Measurements from ENCODE around the gene SNAP47. TPM values are rescaled to one million over a fixed set of nuclear protein-coding genes. Genes with fewer than 3 reads are reported as not detected.

Gene SNAP47
- total and polyA plus RNA-seq, 3 experiments from 2014 or later: 27.0 to 47.4 (median 28.4) TPM

DNA sequence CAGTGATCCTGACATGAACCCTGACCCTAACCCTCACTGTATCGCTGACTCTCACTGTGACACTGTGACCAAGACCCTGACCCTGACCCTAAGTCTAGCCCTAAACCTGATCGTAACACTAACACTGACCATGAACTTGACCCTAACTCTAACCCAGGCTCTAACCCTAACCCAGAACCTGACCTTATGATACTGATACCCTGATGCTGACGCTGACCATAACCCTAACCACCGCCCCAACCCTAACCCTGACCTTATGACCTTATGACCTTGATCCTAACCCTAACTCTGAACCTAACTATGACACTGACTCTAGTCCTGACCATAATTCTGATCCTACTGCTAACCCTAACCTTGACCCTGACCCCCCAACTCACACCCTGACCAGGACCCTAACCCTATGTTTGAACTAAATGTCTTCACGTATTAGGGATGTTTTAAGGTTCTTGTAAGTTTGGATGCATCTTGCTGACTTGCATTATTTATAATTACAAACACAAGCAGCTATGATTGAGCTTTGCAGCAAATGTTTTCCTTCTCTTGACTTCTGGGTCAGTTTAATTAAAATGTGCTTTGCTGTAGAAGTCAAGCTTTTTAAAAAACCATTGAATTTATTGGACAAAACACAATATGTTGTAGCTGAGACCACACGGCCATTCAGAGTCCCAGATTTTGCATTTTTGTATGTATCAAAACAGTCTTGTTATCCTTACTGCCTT is 56.3 kb downstream of the SNAP47 start:
- H3K4me1 ChIP-seq (ENCODE audit: insufficient read depth, low read length): peaks cover 16% of the 10 kb centered on the region
- no peaks in the 10 kb centered on the region for H3K36me3 Mint-ChIP-seq
- ChIA-PET POLR2A (no interaction called here), CTCF (interaction anchor here (1.3 kb wide), 1 partner anchor 30 kb away, joined by 4 read pairs; no protein-coding TSS in a partner anchor)
- no peak overlapping the region for H3K4me3 ChIP-seq (ENCODE audit: low read length)
- no peak overlapping the region for H3K27ac ChIP-seq (ENCODE audit: low read depth, low read length)
- H3K27me3 Mint-ChIP-seq: peaks cover 0 to 5% of the 10 kb centered on the region in 2 donors
- no peak for DNase-seq
- peak overlapping the region in 4 of 8 donors; percentile 5 to 59 (median 36) for H3K27ac Mint-ChIP-seq
- no peaks in the 10 kb centered on the region for H3K27me3 ChIP-seq (ENCODE audit: insufficient read depth, low read length, poor library complexity, severe bottlenecking)
- H3K36me3 ChIP-seq (ENCODE audit: insufficient read depth, low read length): no peaks in the 10 kb centered on the region
- H3K4me3 Mint-ChIP-seq: peak overlapping the region in 2 of 7 donors; percentile 19 to 34
- H3K9me3 Mint-ChIP-seq: no peaks in the 10 kb centered on the region
- peaks cover 5 to 21% (median 14%) of the 10 kb centered on the region in 3 donors for H3K4me1 Mint-ChIP-seq
- H3K9me3 ChIP-seq (ENCODE audit: low read length): no peaks in the 10 kb centered on the region

- H3K27ac Mint-ChIP-seq: peak overlapping the region in 3 of 8 donors; percentile 10 to 58 (median 25)
- ChIA-PET CTCF (interaction anchor here (0.9 kb wide), 1 partner anchor 26 kb away, joined by 3 read pairs; no protein-coding TSS in a partner anchor), POLR2A (no interaction called here)
- H3K27me3 Mint-ChIP-seq: peaks cover 0 to 5% of the 10 kb centered on the region in 2 donors
- H3K4me1 Mint-ChIP-seq: peaks cover 0 to 14% (median 9%) of the 10 kb centered on the region in 3 donors
- no peak for DNase-seq
- Histone ChIP-seq H3K9me3 (ENCODE audit: low read length) (no peaks in the 10 kb centered on the region), H3K4me1 (ENCODE audit: insufficient read depth, low read length) (peaks cover 7% of the 10 kb centered on the region), H3K4me3 (ENCODE audit: low read length) (no peak overlapping the region), H3K27me3 (ENCODE audit: insufficient read depth, low read length, poor library complexity, severe bottlenecking) (no peaks in the 10 kb centered on the region), H3K36me3 (ENCODE audit: insufficient read depth, low read length) (no peaks in the 10 kb centered on the region), H3K27ac (ENCODE audit: low read depth, low read length) (no peak overlapping the region)
- no peaks in the 10 kb centered on the region for H3K36me3 Mint-ChIP-seq
- H3K4me3 Mint-ChIP-seq: no peak overlapping the region
- H3K9me3 Mint-ChIP-seq: no peaks in the 10 kb centered on the region
Observed at GRCh38 chr1:227792216-227793078, 57.2 kb downstream of the SNAP47 start.

DNA sequence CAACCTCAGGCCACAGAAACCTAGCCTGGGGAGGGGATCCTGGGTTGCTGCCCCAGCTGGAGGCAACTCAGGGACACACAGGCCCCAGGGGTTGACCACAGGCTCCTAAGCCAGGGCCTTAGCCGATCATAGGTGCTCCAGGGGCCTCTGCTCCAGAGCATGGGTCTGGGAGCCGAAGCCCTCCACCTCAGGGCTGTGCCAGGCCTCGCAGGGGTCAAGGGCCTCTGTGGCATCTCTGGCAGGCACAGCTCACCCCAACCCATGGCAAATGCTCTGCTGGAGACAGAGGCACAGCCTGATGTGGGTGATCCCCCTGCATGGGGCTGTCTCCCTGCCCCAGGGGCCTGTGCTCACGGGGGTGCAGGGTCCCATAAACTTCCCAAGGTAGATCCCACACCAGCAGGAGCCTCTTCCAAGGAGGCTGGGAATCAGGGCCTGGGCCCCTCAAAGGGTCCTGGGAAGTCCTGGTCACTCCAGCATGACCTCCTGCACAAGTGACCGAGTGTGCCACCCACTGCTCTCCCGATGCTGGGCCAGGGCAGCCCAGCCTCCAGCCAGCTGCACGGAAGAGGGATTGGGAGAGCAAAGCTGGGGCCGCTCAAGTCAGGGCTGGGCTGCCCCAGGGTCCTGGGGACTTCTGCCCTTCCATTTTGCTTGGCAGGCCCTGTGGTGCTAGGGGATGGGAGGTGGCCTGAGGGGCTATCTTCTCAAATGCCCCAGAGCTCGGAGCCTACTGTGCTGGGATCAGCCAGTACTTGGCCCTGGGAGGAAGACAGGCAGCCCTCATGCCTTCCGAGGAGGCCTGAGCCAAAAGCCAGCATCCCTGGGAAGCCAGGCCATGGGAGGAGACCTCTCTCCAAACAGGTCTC is 58.1 kb downstream of the SNAP47 start:
- CTCF ChIA-PET: interaction anchor here (0.9 kb wide), 1 partner anchor 27 kb away, joined by 3 read pairs; no protein-coding TSS in a partner anchor

GRCh38 chr1:227793948-227794816 is 58.9 kb downstream of the SNAP47 start:
- CTCF ChIA-PET: interaction anchor here (2.2 kb wide), 1 partner anchor 28 kb away, joined by 7 read pairs; no protein-coding TSS in a partner anchor
- Histone ChIP-seq H3K27ac (ENCODE audit: low read depth, low read length) (no peak overlapping the region), H3K9me3 (ENCODE audit: low read length) (no peaks in the 10 kb centered on the region), H3K27me3 (ENCODE audit: insufficient read depth, low read length, poor library complexity, severe bottlenecking) (no peaks in the 10 kb centered on the region), H3K4me1 (ENCODE audit: insufficient read depth, low read length) (peaks cover under 1% of the 10 kb centered on the region), H3K4me3 (ENCODE audit: low read length) (no peak overlapping the region), H3K36me3 (ENCODE audit: insufficient read depth, low read length) (no peaks in the 10 kb centered on the region)
- Mint-ChIP-seq H3K36me3 (no peaks in the 10 kb centered on the region), H3K4me1 (peaks cover 0 to 8% (median 4%) of the 10 kb centered on the region in 3 donors), H3K27ac (no peak overlapping the region), H3K4me3 (no peak overlapping the region), H3K27me3 (peaks cover 0 to 5% of the 10 kb centered on the region in 2 donors), H3K9me3 (no peaks in the 10 kb centered on the region)
- DNase-seq: no peak
- POLR2A ChIA-PET: no interaction called here

More for the DNA sequence above, 58.1 kb downstream of the SNAP47 start:
- H3K27ac Mint-ChIP-seq: peak overlapping the region in 1 of 8 donors; percentile 14
- H3K9me3 ChIP-seq (ENCODE audit: low read length): no peaks in the 10 kb centered on the region
- peaks cover 0 to 13% (median 8%) of the 10 kb centered on the region in 3 donors for H3K4me1 Mint-ChIP-seq
- no peak overlapping the region for H3K4me3 Mint-ChIP-seq
- no peaks in the 10 kb centered on the region for H3K36me3 ChIP-seq (ENCODE audit: insufficient read depth, low read length)
- H3K27me3 ChIP-seq (ENCODE audit: insufficient read depth, low read length, poor library complexity, severe bottlenecking): no peaks in the 10 kb centered on the region
- no peak overlapping the region for H3K27ac ChIP-seq (ENCODE audit: low read depth, low read length)
- H3K36me3 Mint-ChIP-seq: no peaks in the 10 kb centered on the region
- no peaks in the 10 kb centered on the region for H3K9me3 Mint-ChIP-seq
- no peak for DNase-seq
- peaks cover 6% of the 10 kb centered on the region for H3K4me1 ChIP-seq (ENCODE audit: insufficient read depth, low read length)
- no peak overlapping the region for H3K4me3 ChIP-seq (ENCODE audit: low read length)
- POLR2A ChIA-PET: no interaction called here
- peaks cover 0 to 5% of the 10 kb centered on the region in 2 donors for H3K27me3 Mint-ChIP-seq

DNA sequence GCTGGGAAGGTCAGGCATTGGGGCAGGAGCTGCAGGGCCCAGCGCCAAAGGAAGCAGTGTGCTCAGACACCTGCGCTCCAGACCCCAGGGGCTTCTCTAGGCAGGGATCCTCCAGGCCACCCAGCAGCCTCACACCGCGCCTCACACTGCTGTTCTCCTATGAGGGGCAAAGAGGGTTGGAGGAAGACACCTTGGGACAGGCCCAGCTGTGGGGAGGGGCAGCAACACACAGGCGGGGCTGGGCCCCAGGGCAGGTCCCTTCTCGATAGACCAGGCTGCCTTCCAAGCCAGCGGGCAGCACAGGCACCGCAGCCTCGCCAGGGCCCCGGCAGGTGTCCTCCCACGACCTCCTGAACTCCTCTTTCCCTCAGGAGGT is 59.6 kb downstream of the SNAP47 start:
- Histone ChIP-seq H3K27me3 (ENCODE audit: insufficient read depth, low read length, poor library complexity, severe bottlenecking) (no peaks in the 10 kb centered on the region), H3K36me3 (ENCODE audit: insufficient read depth, low read length) (no peaks in the 10 kb centered on the region), H3K27ac (ENCODE audit: low read depth, low read length) (no peak overlapping the region), H3K9me3 (ENCODE audit: low read length) (no peaks in the 10 kb centered on the region), H3K4me1 (ENCODE audit: insufficient read depth, low read length) (no peaks in the 10 kb centered on the region), H3K4me3 (ENCODE audit: low read length) (no peak overlapping the region)
- Mint-ChIP-seq H3K9me3 (no peaks in the 10 kb centered on the region), H3K36me3 (no peaks in the 10 kb centered on the region), H3K4me1 (peaks cover 0 to 5% (median 0%) of the 10 kb centered on the region in 3 donors), H3K27me3 (peaks cover 0 to 5% of the 10 kb centered on the region in 2 donors), H3K27ac (no peak overlapping the region), H3K4me3 (no peak overlapping the region)
- ChIA-PET CTCF (interaction anchor here (2.2 kb wide), 1 partner anchor 29 kb away, joined by 7 read pairs; no protein-coding TSS in a partner anchor), POLR2A (no interaction called here)
- no peak for DNase-seq

- no peak overlapping the region for H3K4me3 ChIP-seq (ENCODE audit: low read length)
- POLR2A ChIA-PET: interaction anchor here (0.5 kb wide), 1 partner anchor 857 kb away, joined by 4 read pairs; no protein-coding TSS in a partner anchor
- no peaks in the 10 kb centered on the region for H3K4me1 ChIP-seq (ENCODE audit: insufficient read depth, low read length)
- H3K27me3 ChIP-seq (ENCODE audit: insufficient read depth, low read length, poor library complexity, severe bottlenecking): no peaks in the 10 kb centered on the region
- no peaks in the 10 kb centered on the region for H3K36me3 ChIP-seq (ENCODE audit: insufficient read depth, low read length)
- Mint-ChIP-seq H3K27ac (no peak overlapping the region), H3K4me1 (peaks cover 0 to 2% (median 0%) of the 10 kb centered on the region in 3 donors), H3K9me3 (no peaks in the 10 kb centered on the region), H3K36me3 (no peaks in the 10 kb centered on the region), H3K27me3 (peaks cover 2 to 5% of the 10 kb centered on the region in 2 donors), H3K4me3 (no peak overlapping the region)
- H3K27ac ChIP-seq (ENCODE audit: low read depth, low read length): no peak overlapping the region
- CTCF ChIA-PET: interaction anchor here (2.2 kb wide), 1 partner anchor 30 kb away, joined by 7 read pairs; no protein-coding TSS in a partner anchor
- DNase-seq: no peak
- no peaks in the 10 kb centered on the region for H3K9me3 ChIP-seq (ENCODE audit: low read length)
Observed at GRCh38 chr1:227795732-227796131, 60.5 kb downstream of the SNAP47 start.

Data from CD8-positive, alpha-beta memory T cell (primary cell).